Esophagus mucosa (tissue), 1 donor: ENCODE measurements around the gene ITGB6. TPM values are rescaled to one million over a fixed set of nuclear protein-coding genes. Genes with fewer than 3 reads are reported as not detected.
"Not testable (repeated sequence)": the region's sequence is repeated elsewhere in the genome, so short reads cannot be mapped to it uniquely, and the experiment has no call there.

ENCODE experiments used
- ATAC-seq: fragments of 200-7000 bp; cut with Tn5 transposase; one replicate; pipeline ENCODE4 v1.9.1; 2020
- total RNA-seq: library from RNA; stranded (reverse); gene quantifications from one replicate; pipeline ENCODE4 v1.2.4, GENCODE V29; 2023
- donor health status: DM: yes; HTN: yes; CAD: no.

ITGB6 gene
- total RNA-seq, 1 donor from 2014 or later, result 24.2 TPM

DNA sequence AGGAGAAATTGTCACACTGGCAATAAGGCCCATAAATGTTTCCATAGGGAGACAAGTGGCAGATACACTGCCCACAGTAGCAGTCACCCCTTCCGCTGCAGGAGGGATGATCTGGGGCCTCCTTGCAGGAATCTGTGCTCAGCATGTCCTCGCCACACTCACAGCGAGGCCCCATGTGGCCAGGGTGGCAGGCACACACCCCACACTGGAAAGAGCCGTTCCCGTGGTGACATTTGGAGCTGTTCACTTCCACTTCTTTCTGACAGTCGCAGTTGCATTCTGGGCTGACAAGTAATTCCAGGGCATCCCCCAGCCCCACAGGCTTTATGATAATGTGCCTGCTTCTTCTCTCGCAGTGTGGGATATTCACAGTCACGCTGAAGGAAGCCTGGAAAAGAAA is 62.6 kb downstream of the ITGB6 start:
- ATAC-seq, result no peak

DNA sequence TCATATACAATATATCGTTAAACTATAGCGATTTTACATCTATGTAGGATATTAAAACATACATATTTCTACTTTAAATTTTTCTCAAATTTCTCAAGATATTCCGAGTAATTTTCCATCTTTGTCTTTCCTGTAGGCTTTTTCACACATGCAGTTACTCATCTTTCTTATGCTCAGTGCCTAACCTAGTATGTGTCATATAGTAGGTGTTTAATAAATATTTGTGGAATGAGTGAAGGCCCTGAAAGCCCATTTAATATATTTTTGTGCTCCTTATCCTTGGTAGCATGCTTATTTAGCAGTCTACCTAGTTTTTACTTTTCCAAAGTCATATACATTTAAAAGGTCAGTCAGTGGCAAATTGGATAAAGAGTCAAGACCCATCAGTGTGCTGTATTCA is 67.3 kb downstream of the ITGB6 start:
- no peak for ATAC-seq

DNA sequence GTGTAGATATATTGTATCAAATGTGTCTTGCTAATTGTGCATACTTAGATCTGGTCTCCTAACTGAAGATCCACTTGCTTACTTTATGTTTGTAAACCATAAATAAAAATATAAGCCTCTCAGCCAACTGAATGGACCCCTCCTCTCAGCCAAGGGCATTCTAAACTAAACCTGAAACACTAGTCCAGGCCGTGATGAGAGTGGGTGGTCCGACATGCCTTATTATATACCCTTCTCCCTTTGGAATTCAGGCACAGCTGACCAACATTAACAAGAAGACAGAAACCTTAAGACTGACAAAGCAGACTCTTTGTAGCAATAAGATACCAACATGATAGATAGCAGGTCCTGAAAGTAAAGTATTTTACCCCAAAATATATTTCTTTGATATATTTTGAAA is 73.3 kb downstream of the ITGB6 start:
- ATAC-seq, result no peak

DNA sequence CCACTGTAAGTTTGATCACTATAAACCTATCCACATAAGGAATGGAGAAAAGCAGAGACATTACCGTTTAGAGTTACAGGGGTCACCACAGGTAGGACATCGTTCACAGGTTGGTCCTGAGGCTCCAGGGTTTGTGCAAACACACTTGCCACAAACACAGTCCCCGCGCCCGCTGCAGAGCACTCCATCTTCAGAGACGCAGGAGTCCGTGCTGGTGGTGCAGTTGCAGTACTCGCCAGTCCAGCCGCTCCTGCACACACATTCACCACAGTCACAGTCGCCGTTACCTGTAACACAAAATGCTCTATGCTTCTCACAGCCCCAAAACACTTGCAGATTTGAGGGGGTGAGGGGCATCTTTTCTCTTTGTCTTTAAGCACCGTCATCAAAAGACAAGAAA is 73.8 kb downstream of the ITGB6 start:
- no peak for ATAC-seq

DNA sequence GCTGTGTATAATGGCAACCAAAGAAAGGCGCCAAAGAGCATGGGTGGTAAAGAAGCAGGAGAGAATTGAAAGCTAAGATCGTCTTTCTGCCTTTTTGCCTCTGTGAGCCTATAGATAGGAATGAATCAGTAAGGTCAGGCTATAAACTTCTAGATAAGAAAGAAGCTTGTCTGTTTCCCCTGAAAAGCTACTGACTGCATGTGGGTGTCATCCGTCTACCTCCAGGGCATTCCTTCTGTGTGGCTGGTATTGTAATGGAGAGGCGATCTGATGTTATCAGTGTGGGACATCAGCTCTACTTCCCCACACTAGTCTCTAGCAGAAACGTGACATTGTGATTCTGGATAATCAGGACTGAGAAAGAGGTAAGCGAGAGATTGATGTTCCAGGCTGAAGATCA is 74.2 kb downstream of the ITGB6 start:
- ATAC-seq, result no peak

DNA sequence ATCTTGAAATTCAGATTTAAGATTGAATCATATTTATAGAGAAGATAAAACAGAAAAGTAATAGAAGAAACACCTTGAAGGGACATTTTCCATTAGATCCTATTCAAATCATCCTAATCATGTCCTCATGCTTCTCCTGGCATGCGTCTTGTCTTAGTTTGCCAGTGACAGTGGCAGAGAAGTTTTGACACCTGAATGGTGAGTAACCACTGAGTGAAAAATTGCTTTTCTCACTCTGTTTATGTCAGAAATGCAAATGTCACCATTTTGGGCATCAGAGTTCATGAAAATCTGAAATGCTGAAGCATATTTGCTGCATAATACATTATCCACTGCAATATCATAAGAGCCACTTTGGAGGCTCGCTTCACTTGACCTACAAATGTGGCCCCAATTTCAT is 74.7 kb downstream of the ITGB6 start:
- no peak for ATAC-seq

DNA sequence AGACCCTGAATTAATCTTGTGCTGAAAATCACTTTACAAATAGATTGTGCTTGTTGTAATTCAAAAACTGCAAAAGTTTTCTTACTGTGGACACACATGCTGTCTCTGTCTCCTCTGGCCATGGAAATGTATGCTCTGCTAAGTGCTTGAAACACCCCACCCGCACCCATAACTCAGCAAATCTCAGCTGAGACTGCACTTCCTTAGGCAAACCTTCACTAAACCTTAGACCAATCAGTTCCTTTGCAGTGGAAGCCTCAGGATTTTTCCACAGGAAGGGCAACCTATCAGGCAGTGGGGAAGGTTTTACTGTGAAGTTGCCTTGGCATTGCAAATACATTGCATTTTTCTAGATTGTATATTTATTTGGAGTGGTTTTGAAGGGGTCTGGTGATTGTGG is 75.5 kb downstream of the ITGB6 start:
- no peak for ATAC-seq

DNA sequence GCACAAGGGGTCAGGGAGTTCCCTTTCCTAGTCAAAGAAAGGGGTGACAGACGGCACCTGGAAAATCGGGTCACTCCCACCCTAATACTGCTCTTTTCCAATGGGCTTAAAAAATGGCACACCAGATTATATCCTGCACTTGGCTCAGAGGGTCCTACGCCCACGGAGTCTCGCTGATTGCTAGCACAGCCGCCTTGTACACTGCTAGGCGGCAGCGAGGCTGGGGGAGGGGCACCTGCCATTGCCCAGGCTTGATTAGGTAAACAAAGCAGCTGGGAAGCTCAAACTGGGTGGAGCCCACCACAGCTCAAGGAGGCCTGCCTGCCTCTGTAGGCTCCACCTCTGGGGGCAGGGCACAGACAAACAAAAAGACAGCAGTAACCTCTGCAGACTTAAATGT is 85.4 kb downstream of the ITGB6 start:
- ATAC-seq, result not testable (repeated sequence)

DNA sequence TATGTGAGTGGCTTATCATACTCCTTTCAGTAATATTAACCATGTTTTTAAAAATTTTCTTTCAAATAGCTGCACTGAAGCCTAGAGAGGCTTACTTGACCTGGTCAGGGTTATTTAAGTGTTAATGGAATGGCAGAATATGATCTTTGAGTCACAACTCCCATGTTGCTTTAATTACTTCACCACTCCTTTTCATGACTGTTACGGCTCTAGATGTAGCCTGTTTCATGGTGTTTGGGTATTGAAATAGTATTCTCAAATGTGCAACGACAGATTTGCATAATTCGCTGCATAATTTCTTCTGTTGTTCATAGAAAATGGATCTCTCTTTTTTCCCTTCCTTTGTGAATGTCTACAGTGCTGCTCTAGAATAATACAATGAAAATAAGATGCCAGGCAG is 86.1 kb downstream of the ITGB6 start:
- no peak for ATAC-seq

DNA sequence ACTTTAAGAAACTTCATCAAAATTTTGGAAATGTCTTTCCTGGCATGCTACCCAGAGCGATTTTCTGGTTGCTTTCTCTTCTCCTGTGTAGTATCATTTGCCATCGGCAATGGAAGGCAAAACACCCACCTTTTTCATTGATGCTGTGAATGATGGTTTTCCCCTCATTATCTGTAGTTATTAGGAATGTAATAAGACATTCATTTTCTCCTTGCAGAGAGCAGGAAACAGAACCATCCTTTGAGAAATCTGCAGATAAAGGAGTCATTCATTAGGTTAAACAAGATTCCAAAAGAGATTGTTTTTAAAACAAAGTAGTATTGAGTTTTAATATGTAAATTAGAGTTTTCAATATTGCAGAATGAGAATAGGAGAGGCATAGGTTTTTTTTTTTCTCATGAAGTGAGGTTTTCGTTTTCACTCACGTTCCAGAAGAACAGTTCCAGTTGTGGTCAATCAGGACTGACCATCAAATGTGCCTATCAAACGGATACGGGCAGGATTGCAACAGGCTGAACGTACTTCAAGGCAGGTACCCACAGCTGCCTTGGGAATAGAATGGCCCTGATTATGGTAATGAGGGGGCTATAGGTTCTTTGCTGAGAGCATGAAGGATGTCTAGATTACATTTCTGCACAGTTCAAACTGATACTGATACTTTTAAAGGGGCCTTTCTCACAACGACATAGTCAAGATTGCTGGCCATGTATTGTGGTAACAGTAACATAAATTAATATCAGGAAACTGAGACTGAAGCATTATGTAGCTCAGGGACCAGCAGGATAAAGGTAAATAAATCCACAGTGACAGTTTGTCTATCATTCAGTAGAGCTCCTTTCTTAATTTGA is 87.9 kb downstream of the ITGB6 start:
- no peak for ATAC-seq

DNA sequence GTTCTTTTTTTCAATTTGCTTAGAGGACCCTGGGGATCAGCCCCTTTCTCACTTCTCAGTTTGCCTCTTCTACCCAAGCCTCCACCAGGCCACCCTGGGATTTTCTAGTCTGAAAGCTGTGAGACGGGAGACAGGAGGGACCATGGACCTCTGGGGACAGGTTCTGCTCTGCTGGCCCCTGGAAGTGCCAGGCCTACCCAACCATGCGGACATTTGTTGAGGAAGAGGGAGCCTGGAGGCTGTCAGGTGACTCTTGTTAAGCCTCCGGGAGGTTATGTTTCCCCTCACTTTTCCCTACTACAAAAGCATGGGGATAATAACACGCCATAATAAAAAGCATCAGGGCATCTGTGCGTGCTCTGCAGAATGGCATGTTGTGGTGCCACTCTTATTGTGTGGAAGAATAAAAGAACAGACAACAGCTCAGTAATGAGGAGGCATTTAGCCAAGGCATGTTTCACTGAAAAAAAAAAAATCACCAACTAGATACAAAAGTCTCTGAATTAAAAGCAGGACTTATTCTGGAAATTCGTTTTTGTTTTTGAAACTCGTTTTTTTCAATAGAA is 89.3 kb downstream of the ITGB6 start:
- ATAC-seq, result no peak

DNA sequence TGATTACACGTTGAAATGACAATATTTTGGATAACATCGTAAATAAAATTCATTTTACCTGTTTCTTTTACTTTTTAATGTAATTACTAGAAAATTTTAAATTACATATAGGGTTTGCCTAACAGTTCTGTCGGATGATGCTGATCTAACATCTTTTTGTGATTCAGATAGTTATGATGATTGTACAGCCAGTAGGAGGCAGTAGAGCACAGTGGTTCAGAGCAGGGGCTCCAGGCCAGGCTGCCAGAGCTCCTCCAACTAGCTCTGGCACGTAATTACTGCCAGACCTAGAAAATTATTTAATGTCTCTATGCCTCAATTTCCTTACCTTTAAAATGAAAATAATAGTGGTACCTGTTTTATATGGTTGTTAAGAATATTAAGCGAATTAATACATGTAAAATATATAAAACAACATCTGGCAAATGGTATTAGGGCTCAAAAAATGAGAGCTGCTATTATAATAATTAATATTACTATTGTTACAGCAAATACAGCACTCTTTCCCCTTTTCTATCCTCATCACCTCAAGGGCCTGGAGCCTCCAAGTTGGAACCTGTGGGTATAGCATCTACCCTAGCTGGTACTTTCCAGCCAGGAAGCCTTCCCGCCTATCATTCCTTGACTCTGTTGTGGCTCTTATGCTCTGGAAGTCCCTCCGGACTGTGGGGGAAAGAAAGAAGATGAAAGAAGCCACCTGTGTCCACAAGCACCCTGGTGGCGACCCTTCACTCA is 90.0 kb downstream of the ITGB6 start:
- ATAC-seq, result peak; percentile 85

DNA sequence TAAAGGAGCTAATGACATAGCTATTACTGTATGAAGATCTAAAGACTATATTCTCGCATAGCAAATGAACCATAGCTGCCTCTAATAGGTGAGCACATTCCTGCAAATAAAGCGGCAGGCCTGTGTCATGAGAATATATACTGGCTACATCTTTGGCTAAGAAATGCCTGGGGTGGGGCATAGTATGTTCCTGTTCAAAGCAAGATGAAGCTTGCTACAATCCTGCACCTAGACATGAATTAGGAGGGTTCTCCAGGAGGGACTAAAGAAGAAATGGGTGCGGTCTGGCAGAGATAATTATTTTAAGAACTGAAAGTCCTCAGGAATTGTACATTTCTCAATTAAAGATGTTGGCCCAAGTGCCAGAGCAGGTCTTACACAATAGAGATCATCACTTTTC is 90.8 kb downstream of the ITGB6 start:
- peak; percentile 94 for ATAC-seq

DNA sequence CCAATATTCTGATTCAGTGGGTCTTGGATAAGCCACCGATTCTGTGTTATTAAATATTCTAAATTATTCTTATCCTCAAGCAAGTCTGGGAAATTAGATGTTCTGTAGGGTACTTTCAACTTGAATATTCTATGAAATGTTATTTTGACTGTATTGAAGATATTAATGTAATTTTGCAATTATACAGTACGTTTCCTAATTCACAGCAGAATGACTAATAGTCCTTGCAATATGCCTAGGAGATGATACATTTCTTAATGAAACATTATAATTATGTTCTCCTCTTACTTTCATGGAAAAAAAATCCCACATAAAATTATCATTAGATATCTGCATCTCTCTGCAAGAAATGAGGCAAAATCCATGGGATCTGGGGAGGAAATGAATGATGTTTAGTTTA is 91.4 kb downstream of the ITGB6 start:
- no peak for ATAC-seq

DNA sequence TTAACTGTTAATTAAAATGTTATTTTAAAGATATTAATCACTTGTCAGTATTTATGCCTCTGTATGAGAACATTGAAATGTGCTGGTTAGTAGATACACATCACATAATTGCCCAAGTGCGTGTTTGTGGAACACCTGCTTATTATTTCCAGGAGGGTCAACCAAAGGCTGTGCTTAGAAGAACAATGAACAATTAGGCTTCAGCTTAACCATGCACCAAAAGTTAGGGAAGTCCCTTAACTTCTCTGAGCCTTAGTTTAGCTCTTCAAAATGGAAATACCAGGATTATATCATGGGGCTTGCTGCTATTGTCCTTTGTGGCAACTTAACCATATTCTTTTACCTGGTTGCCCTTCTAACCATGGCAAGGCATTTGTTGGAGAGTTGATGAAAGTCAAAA is 94.7 kb downstream of the ITGB6 start:
- ATAC-seq, result no peak

DNA sequence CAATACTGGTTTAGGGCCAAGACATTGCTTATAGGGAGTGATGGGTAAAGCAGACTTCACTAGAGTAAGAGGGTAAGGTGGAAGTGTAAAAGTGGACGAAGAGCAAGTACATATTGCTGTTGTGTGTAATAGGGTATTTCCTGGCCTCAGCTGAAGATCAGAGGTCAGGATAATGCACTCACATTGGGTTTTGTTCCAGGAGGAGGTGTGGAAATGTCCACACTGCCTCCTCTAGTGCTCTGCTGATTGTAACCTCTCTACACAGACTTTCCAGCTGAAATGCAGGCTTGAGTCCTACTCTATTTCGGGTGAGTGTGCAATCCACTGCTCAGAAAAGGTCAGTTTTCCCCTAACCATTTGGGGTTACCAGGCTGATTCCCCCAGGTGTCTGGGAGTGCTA is 96.0 kb downstream of the ITGB6 start:
- ATAC-seq, result no peak

DNA sequence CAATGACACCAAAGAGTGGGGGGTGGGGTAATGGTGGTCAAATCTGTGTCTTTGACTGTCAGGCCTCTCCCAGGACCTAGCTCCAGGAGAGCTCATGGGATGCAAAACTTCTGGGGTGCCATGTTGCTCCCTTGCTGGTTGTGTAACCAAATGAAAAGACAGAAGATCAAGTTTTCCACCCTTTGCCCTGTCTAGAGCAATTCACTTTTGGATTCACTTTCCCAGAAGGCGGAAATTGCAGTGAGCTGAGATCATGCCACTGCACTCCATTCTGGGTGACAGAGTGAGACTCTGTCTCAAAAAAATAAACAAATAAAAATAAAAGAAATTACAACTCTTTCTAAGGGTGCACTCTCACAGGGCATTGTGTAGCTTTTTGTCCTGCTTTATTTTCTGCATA is 102.7 kb downstream of the ITGB6 start:
- ATAC-seq, result no peak

DNA sequence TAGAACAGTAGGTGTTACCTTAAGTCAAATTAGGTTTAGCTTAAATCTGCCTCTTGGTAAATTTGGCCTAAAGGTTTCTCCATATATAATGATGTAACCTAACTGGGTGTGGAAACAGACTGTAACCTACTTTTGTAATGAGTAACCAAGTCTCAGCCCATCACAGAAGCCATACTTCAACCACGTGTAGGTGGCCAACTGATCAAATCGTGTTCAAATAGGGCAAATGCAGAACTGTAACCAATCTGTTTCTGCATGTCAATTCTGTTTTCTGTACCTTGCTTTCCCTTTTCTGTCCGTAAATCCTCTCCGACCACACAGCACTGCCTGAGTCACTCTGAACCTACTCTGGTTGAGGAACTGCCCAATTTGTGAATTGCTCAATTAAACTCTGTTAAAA is 103.7 kb downstream of the ITGB6 start:
- ATAC-seq, result peak; percentile 82

DNA sequence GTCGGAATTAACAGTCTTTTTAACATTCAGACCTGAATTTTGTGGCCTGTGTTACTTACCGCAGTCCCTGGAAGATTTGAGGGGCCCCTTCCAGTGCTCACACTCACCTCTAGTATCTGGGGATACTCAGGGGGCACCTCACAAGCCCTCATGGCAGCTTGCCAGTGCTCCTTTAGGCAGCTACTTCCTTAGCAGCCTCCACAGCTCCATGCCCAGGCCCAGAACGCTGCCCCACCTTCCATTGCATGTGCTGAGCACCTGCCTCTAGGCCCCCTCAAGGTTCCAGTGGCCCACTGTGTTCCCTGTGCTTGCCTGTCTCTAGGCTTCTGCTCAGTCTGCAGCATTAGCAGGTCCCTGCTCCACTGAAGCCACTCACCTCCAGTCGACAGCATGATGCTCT is 107.6 kb downstream of the ITGB6 start:
- ATAC-seq, result no peak

DNA sequence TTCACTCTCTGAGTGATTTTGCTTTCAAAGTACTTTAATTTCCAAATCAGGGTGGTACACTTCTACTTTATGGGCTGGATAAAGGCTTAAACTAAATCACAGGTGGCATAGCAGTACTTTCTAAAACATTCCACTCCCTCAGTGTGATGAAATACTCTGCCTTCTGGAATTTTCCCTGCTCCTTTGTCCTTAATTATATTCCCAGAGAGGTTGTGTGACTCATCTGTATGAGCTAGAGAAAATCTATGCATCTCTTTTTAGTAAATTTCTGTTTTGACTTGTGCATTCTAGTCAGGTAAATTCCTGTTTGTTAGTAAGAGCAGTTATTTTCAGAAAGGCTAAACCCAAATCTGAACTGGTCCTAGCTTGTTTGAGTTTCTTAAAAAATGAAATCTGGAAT is 108.7 kb downstream of the ITGB6 start:
- peak; percentile 76 for ATAC-seq

DNA sequence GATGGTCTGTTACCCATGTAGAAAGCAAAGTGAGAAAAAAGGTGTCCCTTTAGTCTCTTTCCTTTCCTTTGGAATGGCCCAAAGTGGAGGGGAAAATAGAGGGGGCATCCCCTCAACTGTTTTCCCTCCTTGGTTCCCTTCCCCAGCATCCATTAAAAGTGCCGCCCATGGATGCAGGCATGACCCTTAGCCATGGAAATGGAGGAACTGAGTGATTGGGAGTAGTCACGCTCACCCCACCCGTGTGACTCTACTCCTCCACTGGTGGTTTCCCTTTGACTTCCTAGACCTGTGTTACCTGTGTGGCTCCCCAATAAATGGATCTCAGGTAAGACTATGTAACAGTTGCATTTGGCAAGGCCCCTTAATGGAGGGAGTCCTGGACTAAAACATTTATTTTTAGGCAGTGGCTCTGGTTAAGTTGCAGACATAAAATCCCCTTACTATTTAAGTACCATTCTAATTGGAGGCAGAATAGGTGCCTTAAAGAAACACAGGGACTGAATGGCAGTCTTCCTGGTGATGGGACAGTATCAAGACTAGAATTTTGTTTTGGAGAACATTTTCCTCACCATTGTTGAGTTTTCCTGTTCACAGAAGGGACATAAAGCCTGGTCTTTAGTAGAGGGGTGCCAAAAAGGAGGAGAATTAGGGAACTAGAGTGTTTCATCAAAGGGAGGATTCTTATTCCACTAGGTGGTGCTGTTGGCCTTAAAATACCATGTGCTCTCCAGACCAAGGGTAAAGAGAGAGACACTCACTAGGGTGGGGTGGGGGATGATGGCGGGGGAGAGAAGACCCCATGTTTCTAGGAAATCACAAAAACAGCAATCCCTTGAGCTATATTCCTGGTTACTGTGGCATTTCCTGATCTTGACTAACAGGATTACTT is 112.0 kb downstream of the ITGB6 start:
- peak; percentile 47 for ATAC-seq

DNA sequence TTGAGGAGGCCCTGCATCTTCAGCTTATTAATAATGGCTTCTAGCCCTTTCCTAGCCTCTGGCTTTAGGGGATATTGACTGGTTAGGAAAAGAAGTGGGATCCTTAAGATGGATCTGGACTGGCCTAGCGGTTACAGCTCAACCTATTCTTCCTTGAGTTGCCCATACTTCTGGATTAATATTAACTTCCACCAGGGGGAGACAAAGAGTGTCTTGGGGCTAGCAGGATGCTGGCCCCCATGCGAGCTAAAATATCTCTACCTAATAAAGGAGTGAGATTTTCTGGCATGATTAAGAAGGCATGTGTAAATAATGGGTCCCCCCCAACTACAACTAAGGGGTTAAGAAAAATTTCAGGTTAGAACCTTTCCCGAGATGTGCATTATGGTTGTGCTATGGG is 114.4 kb downstream of the ITGB6 start:
- no peak for ATAC-seq
